GM21723 (cell line): ENCODE results near the gene FARP1.
A peak's percentile ranks its signal among the peaks of the same experiment; 100 is the strongest.

Experiments used
- ATAC-seq: cut with Tn5 transposase; IDR thresholded peaks from one replicate; pipeline ENCODE4 v1.9.1; 2021; ENCODE audit warnings: mild to moderate bottlenecking, moderate library complexity; ENCODE audit not compliant: unreplicated experiment

The FARP1 gene

DNA sequence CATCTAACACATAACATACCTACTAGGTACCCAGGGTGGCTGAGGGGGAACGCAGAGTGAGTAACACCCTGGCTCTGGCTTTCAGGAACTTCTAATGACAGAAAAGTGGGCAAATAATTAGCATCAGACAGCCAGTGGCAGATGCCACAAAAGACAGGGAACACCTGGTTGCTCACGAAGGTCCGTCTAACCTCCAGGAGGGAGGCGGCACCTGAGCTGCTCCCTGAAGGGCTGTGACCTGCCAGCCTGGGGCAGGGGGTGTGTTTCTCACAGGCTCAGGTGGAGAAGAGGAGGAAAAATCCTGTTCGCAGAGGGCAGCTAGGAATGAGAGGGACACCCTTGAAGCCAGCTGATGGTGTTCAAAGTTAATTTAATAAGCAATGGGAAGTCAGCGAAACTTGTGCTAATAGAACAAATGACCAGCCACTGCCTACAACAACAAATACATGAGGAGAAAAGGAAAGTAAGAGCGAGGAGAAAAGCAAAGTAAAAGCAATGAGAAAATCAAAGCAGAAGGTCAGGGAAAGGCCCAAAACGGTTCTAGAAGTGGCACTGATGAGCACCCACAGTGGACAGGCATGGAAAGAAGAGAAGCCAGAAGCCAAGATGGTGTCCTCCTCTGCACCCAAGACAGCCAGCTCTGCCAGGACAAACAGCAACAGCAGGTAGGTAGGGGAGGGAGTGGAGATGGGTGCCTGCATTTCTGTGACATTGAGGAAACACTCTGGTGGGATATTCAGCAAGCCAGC is 346.7 kb downstream of the FARP1 start:
- ATAC-seq, result no peak

DNA sequence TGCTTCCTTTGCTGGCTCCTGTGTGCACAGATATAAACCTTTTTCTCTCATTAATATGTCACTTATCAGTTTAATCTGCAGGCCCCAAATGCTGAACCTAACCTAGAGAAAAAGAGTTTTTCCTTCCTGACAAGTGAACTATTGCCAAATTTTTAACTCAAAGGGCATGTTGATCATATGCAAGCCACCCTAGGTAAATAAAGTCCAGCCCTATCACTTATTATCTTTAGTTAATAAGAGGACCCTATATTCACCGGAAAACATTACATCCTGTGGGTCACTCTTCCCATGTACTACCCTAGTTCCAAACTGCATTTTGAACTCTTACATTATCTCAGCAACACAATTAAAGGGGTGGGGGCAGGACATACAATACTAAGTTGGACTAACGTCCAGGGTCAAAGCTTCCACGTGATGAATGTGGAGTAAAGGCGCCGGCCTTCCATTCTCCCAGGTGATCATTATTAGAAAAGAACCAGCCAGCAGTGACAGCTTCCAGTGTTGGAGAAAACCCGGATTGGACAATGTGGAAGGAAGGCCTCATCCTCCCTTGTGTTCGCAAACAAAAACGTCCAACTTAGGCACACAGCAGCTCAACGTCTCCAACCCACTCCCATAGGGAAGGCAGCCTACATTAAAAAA is 347.4 kb downstream of the FARP1 start:
- no peak for ATAC-seq

DNA sequence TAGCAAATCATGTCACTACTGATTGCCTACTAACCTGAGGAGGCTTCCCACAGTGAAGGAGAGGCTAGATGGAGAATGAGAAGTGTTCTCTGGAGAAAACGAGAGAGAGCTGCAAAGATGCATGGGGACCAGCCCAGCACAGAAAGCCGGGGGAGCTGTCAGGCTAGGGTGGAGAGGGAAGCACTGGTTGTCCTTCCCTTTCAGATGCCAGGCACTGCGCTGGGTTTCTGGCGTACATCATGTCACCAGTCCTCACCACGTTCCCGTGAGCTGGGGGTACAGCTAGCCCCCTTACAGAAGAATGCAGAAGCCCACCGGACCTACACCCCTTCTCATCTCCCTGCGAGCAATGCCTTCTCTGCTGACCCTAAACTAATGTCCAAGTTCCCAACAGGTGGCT is 348.0 kb downstream of the FARP1 start:
- no peak for ATAC-seq

DNA sequence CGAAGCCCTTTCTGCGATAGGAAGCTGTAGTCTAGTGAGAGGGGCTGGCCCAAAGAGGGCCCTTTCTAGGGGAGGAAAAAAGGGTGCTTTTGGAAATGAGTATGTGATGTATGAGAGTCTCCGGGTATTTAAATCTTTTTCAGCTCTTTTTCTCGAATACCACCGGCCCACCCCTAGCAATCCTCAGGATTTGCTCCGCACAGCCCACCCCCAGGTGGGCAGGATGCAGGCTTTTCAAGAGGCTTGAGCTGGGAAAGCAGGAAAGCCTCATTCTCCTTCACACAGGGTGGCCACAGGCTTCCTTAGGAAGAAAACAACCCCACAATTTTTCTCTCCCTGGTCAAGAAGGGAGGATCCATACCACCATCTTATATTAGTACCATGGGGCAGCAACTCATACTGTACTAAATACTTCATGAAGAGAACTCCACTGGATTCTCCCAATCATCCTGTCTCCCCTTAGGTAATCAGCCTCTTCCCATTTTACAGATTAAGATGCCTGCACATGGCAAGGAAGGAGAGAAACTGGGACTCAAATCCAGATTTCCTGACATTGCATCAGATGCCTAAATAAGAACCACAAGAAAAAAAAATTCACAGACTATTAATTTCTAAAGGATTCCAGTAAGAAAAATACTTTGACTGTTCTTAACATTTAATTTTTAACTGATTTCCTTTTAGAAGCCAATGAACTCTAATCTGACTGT is 349.6 kb downstream of the FARP1 start:
- ATAC-seq, result no peak

DNA sequence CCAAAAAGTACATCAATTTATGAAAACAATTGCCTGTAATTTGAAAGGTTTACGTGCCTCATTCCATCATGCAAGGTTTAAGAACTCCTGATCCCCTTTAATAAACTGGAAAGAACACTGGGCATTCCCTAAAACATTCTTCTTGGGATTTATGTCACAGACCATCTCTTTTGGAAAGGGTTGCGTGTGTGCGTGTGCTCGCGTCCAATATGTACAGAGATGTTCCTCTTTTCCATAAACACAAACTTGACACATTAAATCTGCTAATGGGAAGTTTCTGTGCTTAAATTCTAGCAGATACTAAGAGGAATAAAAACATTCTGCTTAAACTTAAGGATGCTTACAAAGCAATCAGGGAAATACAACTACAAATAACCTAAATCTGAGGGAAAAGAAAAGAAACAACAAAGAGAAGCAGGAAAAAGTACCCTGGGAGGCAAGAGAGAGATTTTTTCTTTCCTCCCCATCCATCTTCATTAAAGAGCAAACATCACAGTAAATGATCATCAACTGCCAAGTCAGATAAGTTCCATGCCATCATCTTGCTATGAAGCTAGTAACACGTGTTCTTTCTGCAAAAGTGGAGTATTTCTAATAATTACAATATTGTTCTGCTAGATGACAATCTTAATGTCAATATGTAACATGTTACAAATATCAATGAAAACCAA is 350.3 kb downstream of the FARP1 start:
- no peak for ATAC-seq

DNA sequence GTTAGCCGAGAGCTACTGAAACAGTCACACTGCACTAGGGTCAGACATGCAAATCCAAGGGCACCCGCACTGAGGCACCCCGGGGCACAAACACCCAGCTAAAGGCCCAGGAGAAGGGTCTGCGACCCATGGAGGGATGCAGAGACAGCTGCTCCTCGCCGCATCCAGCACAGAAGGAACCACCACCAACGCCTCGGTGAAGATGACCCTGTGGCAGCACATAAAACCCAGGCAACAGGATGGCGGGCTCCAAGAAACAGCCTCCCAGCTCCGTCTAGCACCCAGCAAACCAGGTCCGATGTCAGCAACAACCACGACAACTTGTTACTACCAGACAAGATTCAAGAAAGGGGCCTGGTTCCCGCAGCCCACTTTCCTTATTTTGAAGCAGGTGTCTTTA is 351.9 kb downstream of the FARP1 start:
- no peak for ATAC-seq

DNA sequence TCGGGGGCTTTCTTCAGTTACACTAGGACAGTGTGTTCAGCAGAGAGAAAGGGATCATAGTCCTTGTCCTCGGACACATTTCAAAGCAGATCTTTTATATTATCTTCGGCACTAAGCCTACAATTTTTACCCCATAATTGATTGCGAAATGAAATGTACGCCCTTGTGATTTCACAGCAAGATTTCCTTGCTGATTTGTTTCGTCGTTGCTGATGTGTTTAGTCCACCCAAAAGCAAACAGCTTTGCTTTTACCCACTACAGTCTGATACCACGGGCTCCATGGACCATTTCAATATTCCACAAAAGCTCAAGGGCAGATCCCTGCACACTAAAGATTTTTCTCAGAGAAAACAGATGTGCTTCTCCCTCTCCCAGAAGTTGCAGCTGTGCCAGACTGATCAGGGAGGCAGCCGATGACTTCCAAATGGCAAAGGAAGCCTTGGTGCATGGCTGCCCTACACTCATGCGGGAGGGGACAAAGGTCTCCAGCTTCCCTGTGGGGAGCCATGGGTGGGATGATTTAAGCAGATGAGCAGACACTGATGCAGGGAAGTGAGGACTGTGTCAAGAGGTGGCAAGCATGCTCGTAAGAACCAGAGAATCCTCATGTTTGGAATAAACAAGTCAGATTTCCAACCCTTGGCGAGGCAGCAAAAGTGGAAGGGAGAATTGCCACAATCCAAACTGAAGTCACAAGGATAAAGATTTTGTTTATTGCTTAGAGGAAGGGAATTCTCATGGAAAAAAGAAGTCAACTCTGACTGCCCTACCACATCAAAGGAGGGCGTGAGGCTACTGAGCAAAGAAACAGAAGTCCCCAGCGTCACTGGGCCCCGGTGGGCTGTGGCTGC is 353.0 kb downstream of the FARP1 start:
- no peak for ATAC-seq

DNA sequence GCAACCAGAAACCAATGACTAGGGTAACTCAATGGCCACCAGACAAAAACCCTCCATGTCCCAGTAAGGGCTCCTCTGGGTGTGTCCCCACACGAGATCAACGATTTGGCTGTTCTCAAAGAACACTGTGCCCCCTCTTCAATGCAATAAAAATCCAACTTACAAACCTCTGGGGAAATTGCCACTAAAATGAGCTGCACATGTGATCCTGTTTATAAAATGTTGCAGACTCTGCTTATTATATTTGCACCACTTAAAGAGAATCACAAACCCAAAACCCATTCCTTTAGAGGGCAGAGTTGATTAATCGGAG is 353.5 kb downstream of the FARP1 start:
- ATAC-seq, result no peak

DNA sequence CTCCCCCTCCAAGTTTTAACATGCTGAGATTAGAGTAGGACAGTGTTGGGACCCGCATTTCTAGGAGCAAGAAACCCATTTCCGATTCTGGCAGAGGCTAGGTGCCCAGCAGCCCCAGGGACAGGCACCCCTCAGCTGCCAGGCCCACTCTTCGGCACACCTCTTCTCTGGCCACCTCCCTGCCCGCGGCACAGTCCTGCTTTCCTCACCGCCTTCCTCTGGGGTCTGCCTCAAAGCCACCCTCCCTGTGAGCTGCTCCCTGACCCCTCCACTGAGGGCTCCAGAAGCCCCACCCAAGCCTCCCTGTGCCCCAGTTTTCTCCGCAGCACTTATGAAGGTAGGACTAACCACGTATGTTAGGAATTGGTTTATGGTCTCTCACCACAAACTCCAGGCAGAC is 354.1 kb downstream of the FARP1 start:
- ATAC-seq, result no peak

DNA sequence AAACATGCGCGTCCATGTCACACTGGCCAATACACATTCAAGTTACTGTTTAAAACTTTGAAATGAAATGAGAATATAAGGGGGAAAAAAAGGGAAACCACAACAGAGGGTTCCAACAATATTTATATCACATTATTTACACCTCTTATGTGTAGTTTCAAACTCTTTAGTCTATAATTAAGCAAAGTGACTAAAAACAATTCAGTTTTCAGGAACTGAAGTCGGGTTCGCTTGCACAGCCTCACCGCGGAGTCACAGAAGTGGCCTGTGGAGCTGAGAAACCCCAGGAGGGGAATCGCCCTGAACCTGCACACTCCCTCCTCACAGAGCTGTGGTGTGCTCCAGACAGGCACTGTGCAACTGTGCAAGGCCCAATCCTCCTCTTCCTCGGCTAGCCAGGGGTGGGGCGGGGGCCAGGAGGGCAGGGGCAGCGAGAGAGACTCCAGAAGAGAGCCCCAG is 358.1 kb downstream of the FARP1 start:
- peak; percentile 75 for ATAC-seq

DNA sequence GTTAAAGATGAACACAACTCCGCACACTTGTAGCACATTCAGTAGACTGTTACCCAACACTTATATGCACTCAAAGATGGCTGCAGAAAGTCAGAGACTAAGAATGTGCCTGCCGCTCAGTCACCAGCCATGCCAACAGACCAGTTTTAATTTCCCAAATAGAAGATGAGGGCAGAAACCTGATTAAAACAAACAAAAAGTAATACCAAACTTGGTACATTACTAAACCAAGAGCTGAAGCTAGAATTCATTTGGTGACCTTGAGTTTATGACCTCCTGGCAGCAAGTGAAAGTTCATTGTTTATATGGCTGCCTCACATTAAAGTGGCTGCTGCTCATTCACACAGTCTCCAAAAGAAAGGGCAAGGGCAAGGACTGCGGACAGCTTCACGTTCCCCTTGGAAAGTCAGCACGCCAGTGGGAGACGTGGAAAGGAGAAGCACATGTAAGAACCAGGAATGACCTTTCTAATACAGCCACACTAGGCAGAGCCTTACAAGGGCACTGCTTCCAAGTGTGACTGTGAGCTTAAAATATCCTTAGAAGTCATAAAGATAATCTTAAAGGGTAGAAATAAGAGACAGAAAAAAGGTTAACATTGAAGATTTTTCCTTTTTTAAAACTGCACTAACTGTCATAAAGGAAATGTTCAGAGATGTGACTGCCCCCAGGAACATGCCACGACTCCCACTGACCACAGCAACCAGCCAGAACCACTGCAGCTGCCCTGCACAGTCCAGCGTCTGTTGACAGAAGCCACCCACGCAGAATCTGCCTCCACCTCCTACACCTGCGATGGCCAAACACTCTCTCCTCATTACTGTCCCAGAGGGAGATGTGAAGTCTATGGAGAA is 360.5 kb downstream of the FARP1 start:
- ATAC-seq, result no peak

DNA sequence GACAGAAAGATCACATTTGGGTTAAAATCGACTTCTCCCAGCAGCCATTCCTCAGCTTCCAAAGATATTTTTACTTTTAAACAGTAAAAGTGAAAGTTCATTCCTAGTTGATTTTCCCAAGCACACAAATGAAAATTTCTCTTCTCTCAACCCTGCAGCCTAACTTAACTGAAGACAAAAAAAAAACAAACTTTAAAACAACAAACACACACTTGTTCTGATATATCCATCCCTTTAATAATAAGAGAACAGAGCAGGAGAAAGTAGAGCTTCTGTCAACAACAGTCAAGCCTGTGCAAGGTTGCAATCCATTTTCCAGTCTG is 361.1 kb downstream of the FARP1 start:
- no peak for ATAC-seq

DNA sequence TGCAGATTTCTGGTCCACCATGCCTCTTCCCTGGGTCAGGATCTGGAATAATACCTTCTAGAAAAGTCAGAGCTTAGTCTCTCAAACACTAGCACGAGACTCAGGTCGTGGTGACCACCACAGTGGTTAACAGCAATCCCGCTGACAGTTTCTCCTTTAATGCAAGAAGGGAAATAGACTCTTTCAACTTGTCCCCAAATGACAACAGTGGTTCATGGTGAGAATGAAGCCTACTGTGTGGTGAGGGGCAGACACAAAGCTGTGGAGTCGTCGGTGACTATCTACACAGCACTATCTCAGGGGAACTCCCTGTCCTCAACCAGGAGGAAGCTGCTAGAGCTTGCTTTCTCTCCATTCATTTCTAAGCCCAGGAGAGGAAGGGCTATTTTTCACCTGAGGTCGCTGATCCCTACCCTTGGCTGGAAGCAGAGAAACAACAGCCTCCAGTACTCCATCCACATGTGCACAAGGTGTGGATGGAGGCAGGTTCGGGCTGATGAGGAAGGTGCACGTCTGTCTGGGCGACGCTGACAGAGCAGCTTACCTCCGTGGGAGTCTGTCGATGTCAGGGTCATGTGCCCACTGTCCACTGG is 361.6 kb downstream of the FARP1 start:
- peak; percentile 63 for ATAC-seq
